NCI-H2029 treated with DMSO at 0.1 percent for 48 hours (cell line): ENCODE results near the gene XPO4.
"Not testable (repeated sequence)": the region's sequence is repeated elsewhere in the genome, so short reads cannot be mapped to it uniquely, and the experiment has no call there.

Source experiments
- DNase-seq: peaks from one replicate; lab custom pipeline; 2025; lab: John Stamatoyannopoulos, UW

The XPO4 gene

DNA sequence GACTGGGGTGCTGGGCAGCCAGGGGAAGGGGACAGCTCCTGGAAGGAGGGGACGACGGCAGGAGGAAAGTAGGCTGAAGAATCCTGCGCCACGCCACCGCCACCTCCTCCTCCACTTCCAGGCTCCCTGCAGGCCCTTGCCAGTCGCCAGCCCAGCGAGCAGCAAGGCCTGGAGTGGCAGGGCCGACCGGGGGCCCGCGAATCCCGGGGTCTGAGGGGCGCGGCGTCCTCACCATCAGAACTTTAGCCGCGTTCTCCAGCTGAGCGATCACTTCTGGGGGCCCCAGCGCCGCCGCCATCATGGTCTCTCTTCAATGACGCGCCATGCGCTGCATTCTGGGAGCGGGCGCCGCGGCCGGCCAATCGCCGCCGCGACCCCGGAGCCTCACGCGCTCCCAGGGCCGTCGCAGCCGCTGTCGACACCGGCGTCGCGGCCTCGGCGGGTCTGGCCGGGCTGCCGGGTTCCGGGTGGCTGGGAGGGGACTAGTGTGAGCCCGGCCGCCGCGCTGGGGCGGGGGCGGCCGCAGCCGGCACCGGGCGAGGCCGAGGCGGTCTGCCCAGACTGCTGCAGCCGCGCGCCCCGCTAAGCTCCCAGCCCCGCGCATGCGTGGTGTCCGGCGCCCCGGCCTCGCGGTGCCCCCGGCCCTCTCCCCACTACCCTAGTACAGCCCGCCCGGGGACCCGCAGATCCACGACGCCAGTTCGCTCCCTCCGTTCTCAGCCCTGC lies at the start of gene XPO4:
Gene XPO4, minus strand, starts transcription at position 309 of the 726 bp plus-strand sequence. Its CDS starts 8 bp downstream, at position 301.
- peak; percentile 16 for DNase-seq

GRCh38 chr13:20948001-20948400 lies 45.5 kb upstream of the XPO4 start:
- DNase-seq = not testable (repeated sequence)

DNA sequence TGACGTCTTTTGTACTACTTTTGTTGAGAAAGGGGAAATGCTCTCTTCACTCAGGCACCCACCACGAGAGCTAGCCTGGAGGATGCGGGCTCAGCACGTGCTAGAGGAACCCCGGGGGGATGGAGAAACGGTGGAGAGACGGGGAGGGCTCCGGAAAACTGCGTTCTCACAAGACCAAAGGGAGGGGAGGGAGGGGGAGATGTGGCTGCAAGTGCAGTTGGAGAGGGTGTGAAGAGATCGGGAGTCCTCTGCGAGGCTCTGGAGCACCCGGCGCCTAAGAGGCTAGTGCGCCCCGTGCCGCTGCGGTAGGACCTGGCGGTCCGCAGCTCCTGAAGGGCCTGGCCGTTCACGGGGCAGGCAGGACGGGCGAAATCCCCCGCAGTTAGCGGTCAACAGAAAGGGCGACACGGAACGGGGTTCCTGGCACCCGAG lies 43.4 kb upstream of the XPO4 start:
- no peak for DNase-seq

DNA sequence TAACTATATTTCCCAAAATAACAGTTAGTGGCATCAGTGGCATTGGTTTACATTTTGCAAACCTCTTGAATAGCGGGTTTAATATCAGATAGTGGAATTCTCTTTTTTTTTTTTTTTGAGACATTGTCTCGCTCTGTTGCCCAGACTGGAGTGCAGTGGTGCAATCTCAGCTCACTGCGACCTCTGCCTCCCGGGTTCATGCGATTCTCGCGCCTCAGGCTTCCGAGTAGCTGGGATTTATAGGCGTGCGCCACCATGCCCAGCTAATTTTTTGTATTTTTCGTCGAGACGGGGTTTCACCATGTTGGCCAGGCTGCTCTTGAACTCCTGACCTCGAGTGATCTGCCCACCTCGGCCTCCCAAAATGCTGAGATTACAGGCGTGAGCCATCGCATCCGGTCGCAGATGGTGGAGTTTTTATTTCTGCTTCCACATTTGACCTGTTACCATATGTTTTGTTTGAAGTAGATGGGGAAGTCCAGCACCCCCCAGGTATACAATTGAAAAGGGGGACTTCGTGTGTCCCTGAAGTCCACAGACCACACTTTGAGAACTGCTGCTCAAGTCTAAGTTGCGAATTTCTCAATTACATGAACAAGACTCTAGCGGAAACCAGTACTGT lies 40.5 kb upstream of the XPO4 start:
- no peak for DNase-seq

- not testable (repeated sequence) for DNase-seq
Observed at GRCh38 chr13:20940511-20940910, 38.0 kb upstream of the XPO4 start.

GRCh38 chr13:20940083-20940482 lies 37.5 kb upstream of the XPO4 start:
- DNase-seq = no peak

- DNase-seq = no peak
Observed at GRCh38 chr13:20939662-20940061, 37.1 kb upstream of the XPO4 start.

DNA sequence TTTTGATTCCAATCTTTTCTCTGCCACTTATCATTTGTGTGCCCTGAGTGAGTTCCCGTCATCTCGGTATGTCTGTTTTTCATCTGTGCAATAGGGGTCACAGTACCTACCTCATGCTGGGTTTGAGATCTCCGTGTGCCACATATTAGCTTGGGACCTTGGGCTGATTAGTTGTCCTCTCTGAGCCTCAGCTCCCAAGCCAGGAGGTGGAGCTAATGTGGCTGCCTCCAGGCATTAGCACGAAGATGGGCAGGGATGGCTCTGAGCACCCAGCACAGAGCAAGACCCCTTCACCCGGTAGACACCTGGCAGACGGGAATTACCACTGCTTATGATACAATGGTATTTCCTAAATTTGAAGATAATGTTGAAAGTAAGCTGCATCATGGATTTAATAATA lies 35.8 kb upstream of the XPO4 start:
- DNase-seq = no peak

- DNase-seq = no peak
Observed at GRCh38 chr13:20927596-20928257, 25.2 kb upstream of the XPO4 start.

GRCh38 chr13:20925395-20925790 lies 22.8 kb upstream of the XPO4 start:
- DNase-seq = not testable (repeated sequence)

- peak; percentile 38 for DNase-seq
Observed at GRCh38 chr13:20924758-20925394, 22.3 kb upstream of the XPO4 start.

- no peak for DNase-seq
Observed at GRCh38 chr13:20923272-20923671, 20.7 kb upstream of the XPO4 start.

GRCh38 chr13:20921572-20921971 lies 19.0 kb upstream of the XPO4 start:
- DNase-seq = no peak

GRCh38 chr13:20915676-20916075 lies 13.1 kb upstream of the XPO4 start:
- peak; percentile 1 for DNase-seq

GRCh38 chr13:20911037-20911436 lies 8.5 kb upstream of the XPO4 start:
- DNase-seq = no peak

- no peak for DNase-seq
Observed at GRCh38 chr13:20908714-20909497, 6.4 kb upstream of the XPO4 start.

- DNase-seq = no peak
Observed at GRCh38 chr13:20904908-20905307, 2.4 kb upstream of the XPO4 start.

GRCh38 chr13:20903164-20903475 lies 574 bp upstream of the XPO4 start:
- DNase-seq = no peak

- no peak for DNase-seq
Observed at GRCh38 chr13:20901668-20902437, 693 bp downstream of the XPO4 start.

GRCh38 chr13:20894245-20894644 lies 8.3 kb downstream of the XPO4 start:
- no peak for DNase-seq

GRCh38 chr13:20891768-20892167 lies 10.8 kb downstream of the XPO4 start:
- no peak for DNase-seq
